ENCODE results near the gene OR8D2. TPM values are rescaled to one million over a fixed set of nuclear protein-coding genes. Genes with fewer than 3 reads are reported as not detected.

OR8D2 gene
- polyA plus RNA-seq, 1 donor from 2014 or later: not detected

DNA sequence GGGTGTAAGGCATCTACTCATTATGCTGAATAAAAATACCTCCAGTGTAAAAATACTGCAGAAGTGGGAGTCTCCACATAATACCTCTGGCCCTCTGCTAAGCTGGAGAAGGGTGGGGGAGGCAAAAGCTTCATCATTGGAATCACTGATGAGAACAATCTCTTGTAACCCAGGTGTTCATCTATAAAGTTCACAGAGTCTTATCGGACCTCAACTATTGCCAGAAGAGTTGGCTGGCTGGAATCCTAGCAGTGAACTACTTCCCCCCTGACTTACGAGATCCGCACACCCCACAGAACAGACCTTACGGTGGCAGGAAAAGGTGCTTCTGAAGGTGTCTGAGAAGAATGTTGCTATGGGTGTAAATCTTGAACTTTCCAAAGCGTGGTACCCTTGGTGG, 8.7 kb downstream of the OR8D2 start:
- H4K20me1 ChIP-seq (ENCODE audit: insufficient read depth): no peaks in the 10 kb centered on the region
- H3K79me2 ChIP-seq (replicated peaks; ENCODE audit: insufficient read depth, low read length): no peaks in the 10 kb centered on the region
- H3K9me3 ChIP-seq (ENCODE audit: low read length): no peaks in the 10 kb centered on the region
- no peak overlapping the region for H3K27ac ChIP-seq (ENCODE audit: low read length)
- no peak for TF ChIP-seq EP300 (conservative IDR thresholded peaks at IDR 0.05; ENCODE audit: poor library complexity, severe bottlenecking)
- TF ChIP-seq, protein P1, sequence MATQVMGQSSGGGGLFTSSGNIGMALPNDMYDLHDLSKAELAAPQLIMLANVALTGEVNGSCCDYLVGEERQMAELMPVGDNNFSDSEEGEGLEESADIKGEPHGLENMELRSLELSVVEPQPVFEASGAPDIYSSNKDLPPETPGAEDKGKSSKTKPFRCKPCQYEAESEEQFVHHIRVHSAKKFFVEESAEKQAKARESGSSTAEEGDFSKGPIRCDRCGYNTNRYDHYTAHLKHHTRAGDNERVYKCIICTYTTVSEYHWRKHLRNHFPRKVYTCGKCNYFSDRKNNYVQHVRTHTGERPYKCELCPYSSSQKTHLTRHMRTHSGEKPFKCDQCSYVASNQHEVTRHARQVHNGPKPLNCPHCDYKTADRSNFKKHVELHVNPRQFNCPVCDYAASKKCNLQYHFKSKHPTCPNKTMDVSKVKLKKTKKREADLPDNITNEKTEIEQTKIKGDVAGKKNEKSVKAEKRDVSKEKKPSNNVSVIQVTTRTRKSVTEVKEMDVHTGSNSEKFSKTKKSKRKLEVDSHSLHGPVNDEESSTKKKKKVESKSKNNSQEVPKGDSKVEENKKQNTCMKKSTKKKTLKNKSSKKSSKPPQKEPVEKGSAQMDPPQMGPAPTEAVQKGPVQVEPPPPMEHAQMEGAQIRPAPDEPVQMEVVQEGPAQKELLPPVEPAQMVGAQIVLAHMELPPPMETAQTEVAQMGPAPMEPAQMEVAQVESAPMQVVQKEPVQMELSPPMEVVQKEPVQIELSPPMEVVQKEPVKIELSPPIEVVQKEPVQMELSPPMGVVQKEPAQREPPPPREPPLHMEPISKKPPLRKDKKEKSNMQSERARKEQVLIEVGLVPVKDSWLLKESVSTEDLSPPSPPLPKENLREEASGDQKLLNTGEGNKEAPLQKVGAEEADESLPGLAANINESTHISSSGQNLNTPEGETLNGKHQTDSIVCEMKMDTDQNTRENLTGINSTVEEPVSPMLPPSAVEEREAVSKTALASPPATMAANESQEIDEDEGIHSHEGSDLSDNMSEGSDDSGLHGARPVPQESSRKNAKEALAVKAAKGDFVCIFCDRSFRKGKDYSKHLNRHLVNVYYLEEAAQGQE (IDR thresholded peaks at IDR 0.05; ENCODE audit: borderline replicate concordance): no peak
- TF ChIP-seq, protein P2, sequence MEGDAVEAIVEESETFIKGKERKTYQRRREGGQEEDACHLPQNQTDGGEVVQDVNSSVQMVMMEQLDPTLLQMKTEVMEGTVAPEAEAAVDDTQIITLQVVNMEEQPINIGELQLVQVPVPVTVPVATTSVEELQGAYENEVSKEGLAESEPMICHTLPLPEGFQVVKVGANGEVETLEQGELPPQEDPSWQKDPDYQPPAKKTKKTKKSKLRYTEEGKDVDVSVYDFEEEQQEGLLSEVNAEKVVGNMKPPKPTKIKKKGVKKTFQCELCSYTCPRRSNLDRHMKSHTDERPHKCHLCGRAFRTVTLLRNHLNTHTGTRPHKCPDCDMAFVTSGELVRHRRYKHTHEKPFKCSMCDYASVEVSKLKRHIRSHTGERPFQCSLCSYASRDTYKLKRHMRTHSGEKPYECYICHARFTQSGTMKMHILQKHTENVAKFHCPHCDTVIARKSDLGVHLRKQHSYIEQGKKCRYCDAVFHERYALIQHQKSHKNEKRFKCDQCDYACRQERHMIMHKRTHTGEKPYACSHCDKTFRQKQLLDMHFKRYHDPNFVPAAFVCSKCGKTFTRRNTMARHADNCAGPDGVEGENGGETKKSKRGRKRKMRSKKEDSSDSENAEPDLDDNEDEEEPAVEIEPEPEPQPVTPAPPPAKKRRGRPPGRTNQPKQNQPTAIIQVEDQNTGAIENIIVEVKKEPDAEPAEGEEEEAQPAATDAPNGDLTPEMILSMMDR (IDR thresholded peaks at IDR 0.05; ENCODE audit: poor library complexity, severe bottlenecking): no peak
- TF ChIP-seq SMC3 (conservative IDR thresholded peaks at IDR 0.05; ENCODE audit: poor library complexity): no peak
- TF ChIP-seq RAD21 (conservative IDR thresholded peaks at IDR 0.05): no peak
- TF ChIP-seq MXI1 (conservative IDR thresholded peaks at IDR 0.05; ENCODE audit: poor library complexity, severe bottlenecking): no peak
- no peak for TF ChIP-seq TAF1 (IDR thresholded peaks at IDR 0.05; ENCODE audit: low read depth)
- TF ChIP-seq EZH2 (IDR thresholded peaks at IDR 0.05; ENCODE audit: borderline replicate concordance, insufficient read depth, low read length, poor library complexity, severe bottlenecking): no peak
- TF ChIP-seq POLR2AphosphoS5 (IDR thresholded peaks at IDR 0.05): no peak
- no peaks in the 10 kb centered on the region for H3K36me3 ChIP-seq (ENCODE audit: insufficient read depth, low read length)
- no peaks in the 10 kb centered on the region for H3F3A ChIP-seq (ENCODE audit: insufficient read depth, low read length, poor library complexity, severe bottlenecking)
- no peak overlapping the region for H2AFZ ChIP-seq (ENCODE audit: low read depth, low read length)
- no peaks in the 10 kb centered on the region for H3K27me3 ChIP-seq (ENCODE audit: insufficient read depth, low read depth, low read length)
- H3K9ac ChIP-seq (ENCODE audit: low read length): no peak overlapping the region
- no peak overlapping the region for H3K4me3 ChIP-seq (ENCODE audit: low read length)
- no peak overlapping the region for H3K4me2 ChIP-seq (ENCODE audit: low read length)
- H3K9me2 ChIP-seq (ENCODE audit: insufficient read depth, low read length): no peaks in the 10 kb centered on the region

DNA sequence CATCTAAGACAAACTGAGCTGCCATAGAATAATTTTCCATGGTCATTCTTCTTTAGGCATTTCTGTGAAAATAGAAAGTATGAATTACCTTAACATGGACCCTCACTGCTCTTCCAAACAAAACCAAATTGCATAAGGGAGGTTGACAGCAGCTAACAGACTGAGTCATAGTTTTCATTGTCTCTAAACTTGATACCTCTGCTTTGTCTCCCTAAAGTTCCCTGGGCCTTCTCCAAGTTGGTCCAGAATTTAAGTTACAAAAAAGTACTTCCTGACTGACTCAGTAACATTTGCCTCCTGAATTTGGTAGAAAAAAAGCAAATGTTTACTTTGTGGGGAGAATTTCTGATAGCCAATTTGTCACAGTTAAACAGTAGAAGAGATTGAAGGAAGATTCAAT, 9.3 kb downstream of the OR8D2 start:
- no peaks in the 10 kb centered on the region for H3K79me2 ChIP-seq (replicated peaks; ENCODE audit: insufficient read depth, low read length)
- H3K27me3 ChIP-seq (ENCODE audit: insufficient read depth, low read depth, low read length): no peaks in the 10 kb centered on the region
- H3K9me2 ChIP-seq (ENCODE audit: insufficient read depth, low read length): no peaks in the 10 kb centered on the region
- H3K4me3 ChIP-seq (ENCODE audit: low read length): no peak overlapping the region
- H3K4me2 ChIP-seq (ENCODE audit: low read length): no peak overlapping the region
- no peak overlapping the region for H2AFZ ChIP-seq (ENCODE audit: low read depth, low read length)
- no peaks in the 10 kb centered on the region for H3K36me3 ChIP-seq (ENCODE audit: insufficient read depth, low read length)
- TF ChIP-seq, protein P1 (IDR thresholded peaks at IDR 0.05; ENCODE audit: borderline replicate concordance): no peak
- TF ChIP-seq MXI1 (conservative IDR thresholded peaks at IDR 0.05; ENCODE audit: poor library complexity, severe bottlenecking) (no peak), SMC3 (conservative IDR thresholded peaks at IDR 0.05; ENCODE audit: poor library complexity) (no peak), TAF1 (IDR thresholded peaks at IDR 0.05; ENCODE audit: low read depth) (no peak), RAD21 (conservative IDR thresholded peaks at IDR 0.05) (no peak), EZH2 (IDR thresholded peaks at IDR 0.05; ENCODE audit: borderline replicate concordance, insufficient read depth, low read length, poor library complexity, severe bottlenecking) (no peak), EP300 (conservative IDR thresholded peaks at IDR 0.05; ENCODE audit: poor library complexity, severe bottlenecking) (no peak), POLR2AphosphoS5 (IDR thresholded peaks at IDR 0.05) (no peak)
- TF ChIP-seq, protein P2 (IDR thresholded peaks at IDR 0.05; ENCODE audit: poor library complexity, severe bottlenecking): no peak
- no peaks in the 10 kb centered on the region for H3K9me3 ChIP-seq (ENCODE audit: low read length)
- H3K27ac ChIP-seq (ENCODE audit: low read length): no peak overlapping the region
- no peaks in the 10 kb centered on the region for H4K20me1 ChIP-seq (ENCODE audit: insufficient read depth)
- H3K9ac ChIP-seq (ENCODE audit: low read length): no peak overlapping the region
- no peaks in the 10 kb centered on the region for H3F3A ChIP-seq (ENCODE audit: insufficient read depth, low read length, poor library complexity, severe bottlenecking)
